Measurements from ENCODE around the gene MAML2. TPM values are rescaled to one million over a fixed set of nuclear protein-coding genes. Genes with fewer than 3 reads are reported as not detected.

The MAML2 gene
- total RNA-seq, 2 experiments from 2014 or later: 0.15 to 1.0 TPM

DNA sequence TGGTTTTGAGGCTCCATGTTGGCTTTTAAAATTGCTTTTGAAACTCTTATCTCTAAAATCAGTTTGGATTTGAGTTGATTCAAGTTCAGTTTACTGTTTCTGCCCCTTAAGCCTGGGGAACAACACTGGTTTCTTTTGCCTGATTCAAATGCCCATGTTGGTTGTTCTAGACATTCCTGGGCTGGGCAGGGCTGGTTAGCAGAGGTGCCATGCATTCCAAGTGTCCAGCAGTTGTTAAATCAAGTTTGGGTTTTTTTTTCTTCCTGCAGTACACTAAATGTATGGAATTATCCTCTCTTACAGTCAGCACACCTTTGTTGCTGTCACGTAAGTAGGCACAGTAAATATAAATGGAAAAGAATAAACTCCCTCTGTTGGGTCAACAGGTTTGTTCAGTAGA is 351.9 kb downstream of the MAML2 start:
- no peak for DNase-seq (ENCODE audit: low spot score)
- Histone ChIP-seq H3K9me3 (ENCODE audit: low read length) (no peaks in the 10 kb centered on the region), H3K4me1 (ENCODE audit: insufficient read depth, low read length, poor library complexity, severe bottlenecking) (no peaks in the 10 kb centered on the region), H3K4me3 (ENCODE audit: low read depth, low read length, poor library complexity, severe bottlenecking) (no peak overlapping the region), H3K36me3 (ENCODE audit: insufficient read depth, low read length) (no peaks in the 10 kb centered on the region), H3K79me2 (ENCODE audit: insufficient read depth, low read depth, low read length) (no peaks in the 10 kb centered on the region), H3K27ac (ENCODE audit: low read depth, low read length, poor library complexity, severe bottlenecking) (no peak overlapping the region), H4K20me1 (ENCODE audit: insufficient read depth, low read length) (no peaks in the 10 kb centered on the region), H3K9me2 (ENCODE audit: insufficient read depth, low read length) (no peaks in the 10 kb centered on the region), H2AFZ (ENCODE audit: low read length) (no peak overlapping the region), H3K4me2 (ENCODE audit: low read length) (no peak overlapping the region)
- intact Hi-C loops (cut with micrococcal nuclease; ENCODE audit: unreplicated experiment): no loop called here
- no TSS peak for BruUV-seq (replicated peaks)
- CTCF ChIA-PET (ENCODE audit: unreplicated experiment): no interaction called here
- POLR2A ChIA-PET: no interaction called here
- TF ChIP-seq, protein P1, sequence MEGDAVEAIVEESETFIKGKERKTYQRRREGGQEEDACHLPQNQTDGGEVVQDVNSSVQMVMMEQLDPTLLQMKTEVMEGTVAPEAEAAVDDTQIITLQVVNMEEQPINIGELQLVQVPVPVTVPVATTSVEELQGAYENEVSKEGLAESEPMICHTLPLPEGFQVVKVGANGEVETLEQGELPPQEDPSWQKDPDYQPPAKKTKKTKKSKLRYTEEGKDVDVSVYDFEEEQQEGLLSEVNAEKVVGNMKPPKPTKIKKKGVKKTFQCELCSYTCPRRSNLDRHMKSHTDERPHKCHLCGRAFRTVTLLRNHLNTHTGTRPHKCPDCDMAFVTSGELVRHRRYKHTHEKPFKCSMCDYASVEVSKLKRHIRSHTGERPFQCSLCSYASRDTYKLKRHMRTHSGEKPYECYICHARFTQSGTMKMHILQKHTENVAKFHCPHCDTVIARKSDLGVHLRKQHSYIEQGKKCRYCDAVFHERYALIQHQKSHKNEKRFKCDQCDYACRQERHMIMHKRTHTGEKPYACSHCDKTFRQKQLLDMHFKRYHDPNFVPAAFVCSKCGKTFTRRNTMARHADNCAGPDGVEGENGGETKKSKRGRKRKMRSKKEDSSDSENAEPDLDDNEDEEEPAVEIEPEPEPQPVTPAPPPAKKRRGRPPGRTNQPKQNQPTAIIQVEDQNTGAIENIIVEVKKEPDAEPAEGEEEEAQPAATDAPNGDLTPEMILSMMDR (conservative IDR thresholded peaks at IDR 0.05; ENCODE audit: low read length): no peak
- TF ChIP-seq EZH2phosphoT487 (IDR thresholded peaks at IDR 0.05; ENCODE audit: borderline replicate concordance, low read depth, low read length): no peak

- CTCF ChIA-PET (ENCODE audit: unreplicated experiment): no interaction called here
Observed at GRCh38 chr11:95989780-95990179, 353.2 kb downstream of the MAML2 start.

DNA sequence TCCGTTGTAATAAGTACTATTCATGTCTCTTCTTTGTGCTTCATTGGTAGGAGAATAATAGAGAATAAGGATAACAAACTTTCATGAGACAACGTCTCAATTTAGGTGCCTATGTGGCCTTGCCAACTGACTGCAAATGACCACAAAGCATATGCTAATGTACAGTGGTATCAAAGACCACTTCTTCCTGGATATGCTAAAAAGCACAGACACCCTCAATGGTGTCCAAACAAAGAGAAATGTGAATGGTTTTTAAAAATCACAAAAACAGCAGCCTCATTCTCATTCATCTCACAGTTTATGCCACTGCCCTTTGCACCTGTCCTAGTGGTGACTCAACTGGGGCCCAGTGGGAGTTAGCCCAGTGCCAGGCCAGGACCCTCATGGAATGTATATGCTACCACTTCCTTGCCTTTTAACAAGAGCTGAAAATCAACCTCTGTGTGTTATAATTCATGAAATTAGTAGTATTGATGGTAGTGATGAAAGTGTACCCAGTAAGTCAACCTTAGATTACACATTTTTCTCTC is 353.9 kb downstream of the MAML2 start:
- no peaks in the 10 kb centered on the region for H3K9me2 ChIP-seq (ENCODE audit: insufficient read depth, low read length)
- no peaks in the 10 kb centered on the region for H3K9me3 ChIP-seq (ENCODE audit: low read length)
- no peak overlapping the region for H3K4me3 ChIP-seq (ENCODE audit: low read depth, low read length, poor library complexity, severe bottlenecking)
- no peaks in the 10 kb centered on the region for H3K79me2 ChIP-seq (ENCODE audit: insufficient read depth, low read depth, low read length)
- ChIA-PET CTCF (ENCODE audit: unreplicated experiment) (no interaction called here), POLR2A (no interaction called here)
- no peak for DNase-seq (ENCODE audit: low spot score)
- intact Hi-C loops (cut with micrococcal nuclease; ENCODE audit: unreplicated experiment): no loop called here
- no peak for TF ChIP-seq EZH2phosphoT487 (IDR thresholded peaks at IDR 0.05; ENCODE audit: borderline replicate concordance, low read depth, low read length)
- TF ChIP-seq, protein P1 (conservative IDR thresholded peaks at IDR 0.05; ENCODE audit: low read length): no peak
- no peaks in the 10 kb centered on the region for H3K4me1 ChIP-seq (ENCODE audit: insufficient read depth, low read length, poor library complexity, severe bottlenecking)
- BruUV-seq (replicated peaks): no TSS peak
- H4K20me1 ChIP-seq (ENCODE audit: insufficient read depth, low read length): no peaks in the 10 kb centered on the region
- no peak overlapping the region for H2AFZ ChIP-seq (ENCODE audit: low read length)
- no peak overlapping the region for H3K4me2 ChIP-seq (ENCODE audit: low read length)
- H3K36me3 ChIP-seq (ENCODE audit: insufficient read depth, low read length): no peaks in the 10 kb centered on the region
- no peak overlapping the region for H3K27ac ChIP-seq (ENCODE audit: low read depth, low read length, poor library complexity, severe bottlenecking)

More at GRCh38 chr11:95989780-95990179, 353.2 kb downstream of the MAML2 start:
- POLR2A ChIA-PET: no interaction called here
- intact Hi-C loops (cut with micrococcal nuclease; ENCODE audit: unreplicated experiment): no loop called here
- H3K4me2 ChIP-seq (ENCODE audit: low read length): no peak overlapping the region
- H3K9me2 ChIP-seq (ENCODE audit: insufficient read depth, low read length): no peaks in the 10 kb centered on the region
- H3K79me2 ChIP-seq (ENCODE audit: insufficient read depth, low read depth, low read length): no peaks in the 10 kb centered on the region
- H3K27ac ChIP-seq (ENCODE audit: low read depth, low read length, poor library complexity, severe bottlenecking): no peak overlapping the region
- no peaks in the 10 kb centered on the region for H3K4me1 ChIP-seq (ENCODE audit: insufficient read depth, low read length, poor library complexity, severe bottlenecking)
- no peak overlapping the region for H3K4me3 ChIP-seq (ENCODE audit: low read depth, low read length, poor library complexity, severe bottlenecking)
- BruUV-seq (replicated peaks): no TSS peak
- no peak for DNase-seq (ENCODE audit: low spot score)
- H2AFZ ChIP-seq (ENCODE audit: low read length): no peak overlapping the region
- H3K9me3 ChIP-seq (ENCODE audit: low read length): no peaks in the 10 kb centered on the region
- TF ChIP-seq, protein P1 (conservative IDR thresholded peaks at IDR 0.05; ENCODE audit: low read length): no peak
- TF ChIP-seq EZH2phosphoT487 (IDR thresholded peaks at IDR 0.05; ENCODE audit: borderline replicate concordance, low read depth, low read length): no peak
- H4K20me1 ChIP-seq (ENCODE audit: insufficient read depth, low read length): no peaks in the 10 kb centered on the region
- no peaks in the 10 kb centered on the region for H3K36me3 ChIP-seq (ENCODE audit: insufficient read depth, low read length)
